Stimulated activated CD8-positive, alpha-beta memory T cell treated with anti-CD3 and anti-CD28 coated beads, Interleukin-12 subunit alpha, Interleukin-12 subunit beta, amount 100 ng/mL, for 24 hours (primary cell): ENCODE results near the gene FNDC10.

Source experiments
- DNase-seq: peaks from one replicate; pipeline ENCODE4 v3.0.0-alpha.2; 2020; ENCODE audit errors: extremely low read depth

The FNDC10 gene

DNA sequence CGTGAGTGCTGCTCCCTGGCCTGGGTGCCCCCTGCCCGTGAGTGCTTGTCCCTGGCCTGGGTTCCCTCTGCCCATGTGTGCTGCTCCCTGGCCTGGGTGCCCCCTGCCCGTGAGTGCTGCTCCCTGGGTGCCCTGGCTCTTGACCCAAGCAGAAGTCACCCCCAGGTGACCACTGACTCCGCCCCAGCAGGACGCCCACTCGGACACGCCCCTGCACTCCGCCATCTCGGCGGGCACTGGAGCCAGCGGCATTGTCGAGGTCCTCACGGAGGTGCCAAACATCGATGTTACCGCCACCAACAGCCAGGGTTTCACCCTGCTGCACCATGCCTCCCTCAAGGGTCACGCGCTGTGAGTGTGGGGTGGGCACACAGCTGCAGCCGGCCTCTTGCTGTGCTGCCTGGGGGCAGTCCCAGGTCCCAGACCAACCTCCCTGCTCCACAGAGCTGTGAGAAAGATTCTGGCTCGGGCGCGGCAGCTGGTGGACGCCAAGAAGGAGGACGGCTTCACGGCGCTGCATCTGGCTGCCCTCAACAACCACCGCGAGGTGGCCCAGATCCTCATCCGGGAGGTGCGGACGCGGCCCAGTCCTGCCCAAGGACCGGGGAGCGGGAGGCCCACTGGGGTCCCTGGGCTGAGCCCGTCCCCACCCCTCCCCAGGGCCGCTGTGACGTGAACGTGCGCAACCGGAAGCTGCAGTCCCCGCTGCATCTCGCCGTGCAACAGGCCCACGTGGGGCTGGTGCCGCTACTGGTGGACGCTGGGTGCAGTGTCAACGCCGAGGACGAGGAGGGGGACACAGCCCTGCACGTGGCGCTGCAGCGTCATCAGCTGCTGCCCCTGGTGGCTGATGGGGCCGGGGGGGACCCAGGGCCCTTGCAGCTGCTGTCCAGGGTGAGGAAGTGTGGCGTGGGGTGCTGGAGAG is 28.2 kb upstream of the FNDC10 start:
- no peak for DNase-seq

DNA sequence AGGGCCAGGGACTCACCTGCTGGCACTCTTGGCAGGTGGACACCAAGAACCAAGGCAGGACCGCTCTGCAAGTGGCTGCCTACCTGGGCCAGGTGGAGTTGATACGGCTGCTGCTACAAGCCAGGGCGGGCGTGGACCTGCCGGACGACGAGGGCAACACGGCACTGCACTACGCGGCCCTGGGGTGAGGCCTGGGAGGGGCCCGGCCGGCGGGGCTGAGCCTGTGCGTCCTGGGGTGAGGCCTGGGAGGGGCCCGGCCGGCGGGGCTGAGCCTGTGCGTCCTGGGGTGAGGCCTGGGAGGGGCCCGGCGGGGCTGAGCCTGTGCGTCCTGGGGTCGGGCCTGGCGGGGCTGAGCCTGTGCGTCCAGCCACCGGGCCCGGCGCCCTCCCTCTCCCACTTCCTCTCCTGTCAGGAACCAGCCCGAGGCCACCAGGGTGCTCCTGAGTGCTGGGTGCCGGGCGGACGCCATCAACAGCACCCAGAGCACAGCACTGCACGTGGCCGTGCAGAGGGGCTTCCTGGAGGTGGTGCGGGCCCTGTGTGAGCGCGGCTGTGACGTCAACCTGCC is 27.4 kb upstream of the FNDC10 start:
- DNase-seq = no peak

DNA sequence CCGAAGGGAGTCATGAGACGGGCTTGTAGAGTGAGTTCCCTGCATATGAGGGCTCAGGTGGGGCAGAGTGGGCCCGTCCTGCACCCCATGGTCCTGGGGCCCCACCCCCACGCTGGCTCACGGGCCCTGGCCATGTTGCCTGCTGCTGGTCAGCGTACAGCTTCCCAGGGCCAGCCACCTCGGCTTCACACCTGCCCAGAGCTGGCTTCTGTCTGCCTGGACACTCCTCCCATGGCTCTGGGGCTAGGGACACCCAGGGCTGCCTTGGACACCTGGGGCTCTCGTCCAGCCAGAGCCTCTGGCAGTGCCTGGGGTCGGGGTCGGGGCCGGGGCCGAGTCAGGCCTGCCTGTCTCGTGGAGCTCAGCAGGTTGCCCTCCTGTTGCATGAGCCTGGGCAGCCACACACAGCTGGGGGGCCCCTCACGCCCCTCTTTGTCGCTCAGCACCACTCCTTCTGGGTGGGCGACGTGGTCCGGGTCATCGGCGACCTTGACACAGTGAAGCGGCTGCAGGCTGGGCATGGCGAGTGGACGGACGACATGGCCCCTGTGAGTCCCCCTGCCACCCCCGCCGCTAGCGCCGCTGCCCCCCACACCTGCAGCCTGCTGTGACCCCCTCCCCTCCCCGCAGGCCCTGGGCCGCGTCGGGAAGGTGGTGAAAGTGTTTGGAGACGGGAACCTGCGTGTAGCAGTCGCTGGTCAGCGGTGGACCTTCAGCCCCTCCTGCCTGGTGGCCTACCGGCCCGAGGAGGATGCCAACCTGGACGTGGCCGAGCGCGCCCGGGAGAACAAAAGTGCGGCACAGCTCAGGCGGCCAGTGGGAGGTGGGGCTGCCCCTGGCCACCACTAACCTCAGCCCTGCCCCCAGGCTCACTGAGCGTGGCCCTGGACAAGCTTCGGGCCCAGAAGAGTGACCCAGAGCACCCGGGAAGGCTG is 26.5 kb upstream of the FNDC10 start:
- no peak for DNase-seq

DNA sequence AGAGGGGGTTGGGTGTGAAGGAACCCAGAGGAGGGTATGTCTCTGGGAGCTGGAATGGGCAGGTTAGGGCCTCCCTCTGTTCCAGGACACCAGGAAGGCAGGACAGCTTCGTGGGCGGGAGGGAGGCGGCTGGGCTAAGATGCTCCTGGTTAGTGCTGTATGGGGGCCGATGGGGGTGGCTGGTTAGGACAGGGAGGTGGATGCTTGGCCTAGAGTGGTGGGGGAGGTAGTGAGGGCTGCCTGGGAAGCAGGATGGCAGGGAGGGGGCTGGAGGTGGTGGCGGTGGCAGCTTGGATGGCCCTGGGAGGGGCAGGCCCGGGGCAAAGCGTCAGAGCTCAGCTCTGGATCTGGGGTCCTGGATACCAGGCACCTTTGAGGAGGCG is 25.9 kb upstream of the FNDC10 start:
- DNase-seq = no peak

DNA sequence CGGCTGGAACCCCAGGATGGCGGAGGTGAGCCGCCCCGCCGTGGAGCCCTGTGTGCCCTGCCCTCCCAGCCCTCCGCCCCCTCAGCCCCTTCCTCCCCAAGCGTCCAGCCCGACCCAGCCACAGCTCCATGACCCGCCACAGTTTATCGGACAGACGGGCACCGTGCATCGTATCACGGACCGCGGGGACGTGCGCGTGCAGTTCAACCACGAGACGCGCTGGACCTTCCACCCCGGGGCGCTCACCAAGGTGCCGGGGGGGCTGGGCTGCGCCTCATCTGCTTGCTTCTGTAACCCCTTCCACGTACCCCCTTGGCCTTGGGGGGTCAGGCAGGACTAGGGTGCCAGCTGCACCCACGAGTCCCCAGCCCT is 25.5 kb upstream of the FNDC10 start:
- no peak for DNase-seq

DNA sequence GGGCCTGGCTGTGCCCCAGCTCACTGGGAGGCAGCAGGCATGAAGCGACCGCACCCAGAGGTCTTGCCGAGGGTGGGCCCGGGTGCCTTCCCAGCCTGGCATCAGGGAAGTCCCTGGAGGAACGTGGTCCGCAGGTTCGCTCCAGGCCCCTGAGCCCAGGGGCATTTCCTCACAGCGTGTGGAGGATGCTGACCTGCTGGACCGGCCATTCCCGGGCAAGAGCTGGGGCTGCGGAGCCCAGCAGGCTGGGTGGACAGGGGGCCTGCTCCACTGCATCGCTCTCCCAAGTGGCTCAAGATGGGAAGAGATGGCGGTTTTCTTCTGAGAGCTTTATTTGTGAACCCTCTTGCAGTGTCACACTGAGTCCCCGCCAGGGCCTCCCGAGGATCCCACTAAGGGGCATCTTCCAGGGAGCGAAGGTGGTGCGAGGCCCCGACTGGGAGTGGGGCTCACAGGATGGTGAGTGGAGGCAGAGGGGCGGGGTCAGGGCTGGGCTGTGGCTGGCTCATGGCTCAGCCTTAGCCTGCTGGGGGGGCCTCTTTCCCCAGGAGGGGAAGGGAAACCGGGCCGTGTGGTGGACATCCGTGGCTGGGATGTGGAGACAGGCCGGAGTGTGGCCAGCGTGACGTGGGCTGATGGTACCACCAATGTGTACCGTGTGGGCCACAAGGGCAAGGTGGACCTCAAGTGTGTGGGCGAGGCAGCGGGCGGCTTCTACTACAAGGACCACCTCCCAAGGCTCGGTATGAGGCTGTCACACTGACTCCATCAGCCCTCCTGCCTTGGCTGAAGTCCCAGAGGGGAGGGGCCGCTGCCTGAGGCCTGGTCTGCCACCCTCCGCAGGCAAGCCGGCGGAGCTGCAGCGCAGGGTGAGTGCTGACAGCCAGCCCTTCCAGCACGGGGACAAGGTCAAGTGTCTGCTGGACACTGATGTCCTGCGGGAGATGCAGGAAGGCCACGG is 24.8 kb upstream of the FNDC10 start:
- DNase-seq = no peak

DNA sequence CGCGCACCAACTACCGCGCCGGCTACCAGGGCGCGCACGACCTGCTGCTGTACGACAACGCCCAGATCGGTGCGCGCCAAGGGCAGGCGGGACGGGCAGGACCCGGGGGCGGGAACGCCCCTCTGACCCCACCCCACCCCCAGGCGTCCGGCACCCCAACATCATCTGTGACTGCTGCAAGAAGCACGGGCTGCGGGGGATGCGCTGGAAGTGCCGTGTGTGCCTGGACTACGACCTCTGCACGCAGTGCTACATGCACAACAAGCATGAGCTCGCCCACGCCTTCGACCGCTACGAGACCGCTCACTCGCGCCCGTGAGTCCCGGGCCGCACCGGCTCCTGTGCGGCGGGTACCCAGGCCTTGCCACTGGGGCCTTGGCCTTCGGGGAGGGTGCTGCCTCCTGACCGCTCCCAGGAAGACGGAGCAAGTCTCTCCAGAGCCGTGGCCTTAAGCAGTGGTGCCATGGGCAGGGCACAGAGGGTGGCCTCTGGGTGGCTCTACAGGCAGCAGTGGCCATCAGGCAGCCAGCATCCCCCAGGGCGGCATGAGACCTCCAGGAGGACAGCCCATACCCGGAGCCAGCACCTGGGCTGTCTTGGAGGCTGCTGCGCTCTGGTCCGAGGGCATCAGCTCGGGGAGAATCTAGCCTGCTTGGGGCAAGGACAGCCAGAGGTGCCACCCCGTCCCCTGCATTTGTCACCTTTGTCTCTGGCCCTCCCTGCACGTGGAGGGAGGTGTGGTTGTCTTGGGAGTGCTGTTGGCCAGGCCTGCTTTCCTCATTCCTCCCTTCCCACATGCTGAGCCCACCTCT is 23.9 kb upstream of the FNDC10 start:
- no peak for DNase-seq

DNA sequence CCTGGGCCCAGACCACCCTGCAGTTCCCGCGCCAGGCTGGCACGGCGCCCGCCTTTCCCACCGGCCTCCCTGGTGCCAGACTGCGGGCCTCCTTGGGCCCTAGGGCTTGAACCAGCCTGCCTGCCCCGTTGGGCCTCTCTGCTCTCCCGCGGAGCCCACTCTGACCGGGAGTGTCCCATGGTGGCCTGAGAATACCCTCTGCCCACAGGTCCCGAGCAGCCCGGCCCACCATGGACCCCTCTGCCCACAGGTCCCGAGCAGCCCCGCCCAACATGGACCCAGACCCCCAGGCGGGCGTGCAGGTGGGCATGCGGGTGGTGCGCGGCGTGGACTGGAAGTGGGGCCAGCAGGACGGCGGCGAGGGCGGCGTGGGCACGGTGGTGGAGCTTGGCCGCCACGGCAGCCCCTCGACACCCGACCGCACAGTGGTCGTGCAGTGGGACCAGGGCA is 23.3 kb upstream of the FNDC10 start:
- no peak for DNase-seq

DNA sequence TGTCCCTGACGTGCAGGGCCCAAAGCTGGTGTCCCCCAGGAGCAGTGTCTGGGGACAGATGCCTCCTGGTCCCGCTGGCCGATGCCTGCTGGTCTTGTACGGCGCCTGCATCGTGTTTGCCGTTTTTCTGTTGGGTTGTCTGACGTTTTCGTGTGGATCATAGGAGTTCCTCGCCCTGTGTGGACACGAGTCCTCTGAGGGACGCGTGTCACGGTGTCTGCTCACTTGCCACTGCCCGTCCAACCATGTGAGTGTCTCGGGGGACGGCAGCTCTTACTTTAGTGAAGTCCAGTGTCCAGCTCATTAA is 22.8 kb upstream of the FNDC10 start:
- no peak for DNase-seq

DNA sequence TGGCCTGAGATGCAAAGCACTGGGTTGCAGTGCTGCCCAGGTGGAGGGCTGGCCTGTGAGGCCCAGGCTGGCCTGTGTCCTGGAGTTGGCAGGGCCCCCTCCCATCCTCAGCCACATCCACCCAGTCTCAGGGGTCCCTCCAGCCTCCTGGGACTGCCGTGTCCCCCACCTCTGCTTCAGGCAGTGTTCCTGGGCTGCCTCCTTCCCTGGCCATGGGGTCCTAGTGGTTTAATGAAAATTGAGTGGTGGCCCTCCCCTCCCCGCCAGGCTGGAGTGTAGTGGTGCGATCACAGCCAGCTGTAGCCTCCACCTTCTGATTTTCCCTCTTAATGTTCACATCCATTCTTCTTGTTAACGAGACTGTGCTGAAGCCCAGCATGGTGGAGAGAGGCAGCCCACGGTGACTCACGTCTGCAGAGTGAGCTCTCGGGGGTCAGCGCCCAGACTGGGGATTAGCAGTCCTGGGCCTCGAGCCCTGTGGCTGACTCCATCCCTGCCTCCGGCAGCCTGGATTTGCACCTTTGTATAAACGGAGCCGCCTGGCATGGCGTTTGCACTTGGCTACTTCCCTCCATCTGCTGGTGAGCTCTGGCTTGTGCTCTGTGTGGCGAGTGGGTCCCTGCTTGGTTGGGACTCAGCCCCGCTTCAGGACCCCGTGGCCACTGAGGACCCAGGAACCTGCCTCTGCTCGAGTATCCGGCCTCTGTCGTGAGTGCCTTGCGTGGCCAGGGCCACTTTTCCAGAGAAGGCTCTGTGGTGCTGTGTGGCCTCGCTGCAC is 22.3 kb upstream of the FNDC10 start:
- DNase-seq = no peak

DNA sequence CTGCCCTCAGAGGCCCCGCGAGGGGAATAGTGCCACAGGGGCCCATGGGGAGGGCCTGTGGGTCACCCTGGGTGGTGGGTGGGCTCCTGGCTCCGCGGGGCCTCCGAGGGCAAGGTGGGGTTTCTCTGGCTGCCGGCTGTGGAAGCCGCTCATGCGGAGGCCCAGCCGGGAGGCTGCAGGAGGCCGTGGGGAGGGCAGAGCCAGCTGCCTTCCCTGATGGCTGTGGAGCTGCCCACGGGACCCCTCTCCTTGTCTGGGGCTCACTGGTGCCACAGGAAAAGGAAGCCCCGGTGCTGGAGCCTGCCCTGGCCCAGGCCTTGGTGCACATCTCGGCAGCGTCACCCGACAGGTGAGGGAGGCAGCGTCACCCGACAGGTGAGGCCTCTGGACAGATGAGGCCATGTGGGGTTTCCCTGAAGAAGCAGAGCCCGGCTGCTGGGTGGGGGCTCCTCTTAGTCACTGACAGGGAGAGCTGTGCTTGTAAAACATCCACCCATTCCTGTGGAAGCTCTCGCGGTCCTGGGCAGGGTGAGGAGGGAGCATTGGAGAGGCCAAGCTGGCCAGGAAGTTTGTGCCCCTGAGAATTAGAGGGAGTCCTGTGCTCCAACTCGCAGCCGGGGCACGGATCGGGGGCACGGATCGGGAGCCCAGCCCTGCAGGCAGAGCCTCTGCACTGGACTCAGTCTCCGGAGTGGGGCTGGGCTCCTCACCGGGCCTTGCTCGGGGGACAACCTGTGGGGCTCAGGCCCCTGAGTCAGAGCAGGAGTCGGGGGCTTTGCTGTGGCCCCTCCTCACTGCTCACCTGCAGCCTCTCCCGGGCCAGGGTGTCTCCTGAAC is 21.5 kb upstream of the FNDC10 start:
- DNase-seq = no peak

DNA sequence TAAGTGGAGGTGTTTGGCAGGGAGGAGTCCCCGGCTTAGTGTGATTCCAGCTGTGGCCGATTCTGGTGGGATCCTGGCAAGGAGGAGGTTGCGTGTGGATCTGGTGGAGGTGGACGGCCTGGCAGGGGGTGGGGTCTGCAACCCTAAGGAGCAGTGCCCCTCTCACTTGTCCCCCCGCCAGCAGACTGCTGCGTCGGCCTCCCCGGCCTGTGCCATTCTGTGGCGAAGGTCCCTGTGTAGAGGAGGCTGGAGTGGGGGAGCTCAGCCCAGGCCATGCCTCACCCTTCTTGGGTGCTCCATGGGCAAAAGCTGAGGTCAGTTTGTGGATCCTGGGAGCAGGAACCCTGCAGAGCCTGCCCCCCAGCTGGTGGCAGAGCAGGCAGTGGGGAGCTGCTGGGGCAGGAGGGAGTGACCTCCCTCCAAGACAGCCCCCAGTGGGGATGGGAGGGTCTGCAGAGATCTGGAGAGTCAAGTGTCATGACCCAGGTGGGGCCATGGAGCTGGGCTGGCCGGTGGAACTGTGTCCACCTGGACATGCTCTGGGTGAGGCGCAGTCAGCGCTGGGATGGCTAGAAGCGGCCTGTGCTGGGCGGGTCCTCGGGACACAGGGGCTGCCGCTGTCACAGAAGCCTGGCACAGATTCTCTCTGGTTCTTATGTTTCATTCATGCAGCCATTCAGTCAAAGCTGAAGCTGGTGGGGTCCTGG is 20.7 kb upstream of the FNDC10 start:
- DNase-seq = no peak

DNA sequence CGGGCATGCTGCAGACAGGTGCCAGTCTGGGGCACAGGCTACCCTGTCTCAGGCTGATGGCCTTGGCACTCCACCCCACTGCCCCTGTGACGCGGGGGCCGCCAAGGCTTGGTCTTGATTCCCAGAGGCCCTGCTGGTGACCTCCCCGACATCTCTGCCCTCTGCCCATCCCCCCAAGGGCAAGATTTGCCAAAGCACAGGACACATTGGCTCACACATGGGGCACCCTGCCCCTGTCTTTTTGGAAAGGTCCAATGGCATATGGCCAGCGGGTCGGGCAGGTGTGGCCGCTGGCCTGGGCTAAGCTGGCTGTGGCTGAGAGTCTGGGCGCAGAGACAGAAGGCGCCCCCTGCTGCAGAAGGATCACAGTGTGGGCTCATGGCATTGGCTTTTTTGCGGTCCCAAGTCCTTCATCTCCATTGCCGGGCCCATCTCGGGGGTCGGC is 20.0 kb upstream of the FNDC10 start:
- no peak for DNase-seq

DNA sequence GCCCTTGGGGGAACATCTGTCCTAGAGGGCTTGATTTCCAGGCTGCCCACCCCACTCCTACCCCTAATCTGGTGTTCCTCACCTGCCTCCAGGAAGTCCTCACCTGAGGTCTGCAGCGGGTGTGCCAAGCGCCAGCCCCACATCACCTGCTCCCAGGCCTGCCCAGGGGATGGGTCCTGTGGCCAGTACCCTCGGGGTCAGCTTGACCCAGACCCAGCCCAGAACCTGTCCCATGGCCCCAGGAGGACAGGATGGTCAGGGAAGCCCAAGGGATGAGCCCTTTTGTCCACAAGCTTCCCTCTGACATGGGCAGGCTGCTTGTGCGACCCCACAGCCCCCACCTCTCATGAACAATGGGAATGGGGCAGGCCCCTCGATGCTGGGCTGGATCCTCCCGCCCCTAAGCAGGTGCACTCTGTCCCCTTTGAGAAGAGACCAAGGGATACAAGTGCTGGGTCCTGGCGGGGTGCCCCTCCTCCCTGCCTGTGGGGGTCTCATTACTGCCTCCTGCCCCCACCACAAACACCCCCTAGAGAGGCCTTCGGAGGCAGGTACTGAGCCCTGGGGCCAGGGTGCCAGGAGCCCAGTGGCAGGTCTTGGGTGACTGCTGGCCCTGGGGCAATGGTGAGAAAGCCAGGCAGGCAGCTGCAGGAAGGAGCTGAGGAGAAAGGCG is 18.6 kb upstream of the FNDC10 start:
- no peak for DNase-seq

DNA sequence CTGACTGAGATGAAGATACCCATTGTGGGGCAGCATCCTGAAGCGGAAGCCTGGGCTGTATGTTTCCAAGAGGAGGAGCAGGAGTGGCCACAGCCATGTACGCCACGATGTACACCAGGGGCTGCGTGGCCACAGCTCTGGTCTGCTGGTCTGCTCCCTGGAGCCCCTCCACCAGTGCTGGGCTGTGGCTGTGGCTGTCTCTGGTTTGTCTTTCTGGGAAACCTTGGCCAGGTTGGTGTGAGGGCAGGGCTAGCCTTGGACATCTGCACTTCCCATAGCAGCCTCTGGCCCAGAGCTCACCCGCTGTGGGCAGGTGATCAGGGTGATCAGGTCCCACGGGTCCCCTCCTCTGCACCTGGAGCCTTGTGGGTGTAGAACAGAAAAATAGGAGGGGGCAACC is 18.0 kb upstream of the FNDC10 start:
- no peak for DNase-seq

DNA sequence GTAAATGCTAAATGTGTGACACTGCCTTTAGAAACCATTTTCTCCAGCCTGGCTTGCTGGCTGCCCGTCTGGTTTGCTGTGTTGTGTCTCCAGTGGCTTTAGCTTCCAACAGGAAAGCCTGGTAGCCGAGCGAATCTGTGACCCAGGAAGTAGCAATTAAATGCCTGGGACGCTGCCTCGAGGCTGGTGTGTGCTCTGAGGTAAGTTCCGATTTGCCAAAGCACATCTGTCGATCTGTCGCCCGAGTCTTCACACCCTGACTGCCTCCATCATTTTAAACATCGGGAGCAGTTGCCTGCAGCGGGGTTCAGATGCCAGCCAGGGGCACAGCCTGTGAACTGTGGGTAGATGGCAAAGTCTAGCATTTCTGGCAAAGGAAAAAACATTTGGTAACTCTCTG is 17.6 kb upstream of the FNDC10 start:
- no peak for DNase-seq

DNA sequence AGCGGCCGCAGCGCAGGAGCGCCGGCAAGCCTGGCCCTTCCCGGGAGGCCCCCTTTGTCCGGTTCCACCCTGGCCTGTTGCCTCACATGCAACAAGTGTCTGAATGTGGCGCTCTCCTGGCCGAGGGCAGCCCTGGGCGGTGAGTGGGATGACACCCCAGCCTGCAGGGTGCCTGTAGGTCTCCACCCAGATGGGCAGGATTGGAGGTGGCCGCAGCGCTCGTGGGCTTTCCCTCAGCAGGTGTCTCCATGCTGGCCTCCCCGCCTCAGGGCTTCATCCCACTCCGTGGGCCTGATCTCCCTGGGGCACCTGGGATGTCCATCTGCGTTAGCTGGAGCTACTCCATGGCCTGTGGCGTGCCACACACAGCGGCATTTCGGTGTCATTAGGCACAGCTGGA is 16.9 kb upstream of the FNDC10 start:
- no peak for DNase-seq
